ENCODE results near the gene FLT3. TPM values are rescaled to one million over a fixed set of nuclear protein-coding genes. Genes with fewer than 3 reads are reported as not detected.
"Not testable (repeated sequence)": the region's sequence is repeated elsewhere in the genome, so short reads cannot be mapped to it uniquely, and the experiment has no call there.

Gene FLT3
- polyA plus RNA-seq, 3 donors = 0.21 to 0.37 (median 0.22) TPM

GRCh38 chr13:27973961-27974662, 126.3 kb downstream of the FLT3 start:
- no peak for DNase-seq

GRCh38 chr13:27973291-27973690, 127.1 kb downstream of the FLT3 start:
- no peak for DNase-seq

GRCh38 chr13:27972478-27972820, 127.9 kb downstream of the FLT3 start:
- DNase-seq = no peak

GRCh38 chr13:27971776-27972477, 128.4 kb downstream of the FLT3 start:
- no peak for DNase-seq

- no peak for DNase-seq
Measured at GRCh38 chr13:27971236-27971645, 129.1 kb downstream of the FLT3 start.

- DNase-seq = no peak
Measured at GRCh38 chr13:27970382-27971235, 129.8 kb downstream of the FLT3 start.

GRCh38 chr13:27969866-27970229, 130.5 kb downstream of the FLT3 start:
- DNase-seq = no peak

- no peak for DNase-seq
Measured at GRCh38 chr13:27969082-27969865, 131.1 kb downstream of the FLT3 start, which contains the start of gene CDX2. Gene CDX2 (minus strand): TSS chr13:27969315. CDS start chr13:27969006, 309 bp downstream.

- DNase-seq = no peak
Measured at GRCh38 chr13:27968316-27969081, 131.9 kb downstream of the FLT3 start.

- no peak for DNase-seq
Measured at GRCh38 chr13:27967736-27968315, 132.6 kb downstream of the FLT3 start.

- DNase-seq = no peak
Measured at GRCh38 chr13:27967203-27967735, 133.1 kb downstream of the FLT3 start.

GRCh38 chr13:27966641-27967202, 133.7 kb downstream of the FLT3 start:
- no peak for DNase-seq

GRCh38 chr13:27965740-27966640, 134.4 kb downstream of the FLT3 start:
- DNase-seq = no peak

GRCh38 chr13:27965343-27965739, 135.0 kb downstream of the FLT3 start:
- no peak for DNase-seq

GRCh38 chr13:27964741-27965323, 135.5 kb downstream of the FLT3 start:
- no peak for DNase-seq

GRCh38 chr13:27964206-27964605, 136.2 kb downstream of the FLT3 start:
- not testable (repeated sequence) for DNase-seq

- no peak for DNase-seq
Measured at GRCh38 chr13:27963491-27963890, 136.9 kb downstream of the FLT3 start.

- no peak for DNase-seq
Measured at GRCh38 chr13:27962982-27963381, 137.4 kb downstream of the FLT3 start.
